Mucosa of gallbladder (tissue), 1 donor: ENCODE data around the gene ARRDC3. TPM values are rescaled to one million over a fixed set of nuclear protein-coding genes. Genes with fewer than 3 reads are reported as not detected.

ENCODE experiments used
- DNase-seq: peaks from one replicate; pipeline ENCODE4 v3.0.0-alpha.2; 2020; ENCODE audit warnings: low spot score
- total RNA-seq: library from RNA; stranded (reverse); gene quantifications from one replicate; pipeline ENCODE4 v1.2.1, GENCODE V29; 2021
- donor health status: DM: no; HTN: no; CAD: no.

ARRDC3 gene
- total RNA-seq, 1 donor from 2014 or later, result 69.7 TPM

DNA sequence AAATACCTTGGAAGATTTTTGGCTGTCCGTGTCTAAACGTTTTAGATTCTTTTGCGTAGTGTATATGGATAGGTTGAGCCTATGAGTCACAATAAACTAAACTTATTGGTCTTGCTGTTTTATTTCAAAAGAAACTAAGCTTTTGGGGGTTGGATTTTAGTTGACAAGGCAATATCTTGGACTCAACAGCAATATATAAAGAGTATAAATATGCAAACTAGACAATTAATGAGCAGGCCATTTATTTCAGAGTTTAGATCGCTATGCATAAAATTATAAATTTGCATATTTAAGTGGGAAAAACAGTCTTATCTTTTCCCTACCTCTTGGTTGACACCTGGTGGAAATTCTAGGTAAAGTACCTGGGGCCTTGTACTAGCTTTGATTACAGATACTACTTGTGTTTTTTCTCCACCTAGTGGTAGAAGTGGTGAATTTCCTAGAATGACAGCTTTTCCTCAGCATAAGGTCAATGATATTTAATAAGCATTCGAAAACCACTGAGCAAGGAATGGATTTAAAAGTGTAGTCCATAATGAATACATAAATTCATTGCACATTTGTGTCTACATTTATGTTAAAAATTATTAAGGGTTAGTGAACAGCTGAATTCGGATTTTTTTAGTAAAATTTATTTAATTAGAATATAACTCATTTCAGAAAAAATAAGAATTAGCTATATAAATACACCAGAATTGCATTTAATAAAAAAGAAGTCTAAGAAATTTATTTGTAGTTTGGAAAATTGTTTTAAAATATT is 1.7 kb upstream of the ARRDC3 start:
- DNase-seq, result peak; percentile 71

DNA sequence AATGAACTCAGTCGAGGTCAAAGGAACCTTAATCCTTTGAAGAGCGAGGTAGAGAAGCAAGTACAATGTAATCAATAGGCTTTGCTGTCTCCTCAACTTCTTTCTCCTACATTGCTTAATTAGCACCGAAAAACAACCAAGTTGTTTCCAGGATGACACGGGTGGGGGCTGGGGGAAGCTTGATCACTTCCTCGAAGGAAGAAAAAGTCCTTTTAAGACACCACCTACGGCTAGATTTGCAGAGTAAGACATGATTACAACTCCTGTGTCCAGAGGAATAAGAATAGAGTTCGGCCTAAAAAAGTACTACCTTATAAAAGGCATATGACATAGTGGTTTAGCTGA is 811 bp upstream of the ARRDC3 start:
- DNase-seq, result peak; percentile 32

DNA sequence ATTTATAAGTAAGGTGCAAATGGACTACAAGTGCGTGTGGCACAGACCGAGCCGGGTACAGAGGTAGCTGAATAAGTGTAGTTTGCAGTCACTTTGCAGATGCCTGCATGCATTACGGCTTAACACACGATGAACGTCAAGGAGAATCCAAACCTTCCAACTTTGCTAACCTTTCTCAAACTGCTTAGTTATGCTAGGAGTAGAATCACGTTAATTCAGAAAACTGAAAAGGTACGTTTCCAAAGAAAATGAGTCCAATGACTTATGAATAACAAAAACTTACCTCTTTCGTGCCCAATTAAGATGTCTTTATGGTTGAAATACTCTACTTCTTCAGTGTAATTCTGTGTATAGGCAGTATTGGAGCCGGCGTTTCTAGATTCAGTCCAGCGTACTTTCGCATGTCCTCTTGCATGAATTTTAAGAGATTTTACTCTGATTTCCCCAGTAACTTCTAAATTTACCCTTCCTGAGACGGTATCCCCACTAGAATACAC is 539 bp downstream of the ARRDC3 start:
- peak; percentile 39 for DNase-seq

DNA sequence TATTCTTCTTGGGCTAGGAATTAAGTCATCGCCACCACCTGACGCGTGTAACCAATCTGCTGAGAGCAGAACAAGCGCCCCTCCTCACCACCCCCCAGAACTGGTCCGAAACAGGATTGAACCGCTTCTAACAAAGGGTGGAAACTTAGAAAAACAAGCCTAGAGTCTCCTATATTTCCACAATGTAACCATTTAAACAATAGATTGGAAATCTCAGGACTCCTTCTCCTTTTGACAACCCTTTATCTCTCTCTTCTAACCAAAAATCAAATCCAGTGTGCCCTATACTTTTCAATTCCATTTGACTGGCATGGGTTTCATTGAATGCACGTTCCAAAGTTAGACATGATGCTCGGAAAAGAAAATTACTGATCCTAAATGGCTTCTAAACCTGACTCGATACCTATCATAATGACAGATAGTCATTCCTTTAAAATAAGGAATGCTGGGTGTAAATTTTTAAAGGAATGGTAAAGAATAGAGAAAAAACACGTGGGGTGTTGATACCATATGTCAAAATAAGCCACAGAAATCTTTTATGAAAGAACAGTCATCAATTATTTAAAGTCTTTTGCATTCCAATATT is 1.2 kb downstream of the ARRDC3 start:
- DNase-seq, result peak; percentile 91

DNA sequence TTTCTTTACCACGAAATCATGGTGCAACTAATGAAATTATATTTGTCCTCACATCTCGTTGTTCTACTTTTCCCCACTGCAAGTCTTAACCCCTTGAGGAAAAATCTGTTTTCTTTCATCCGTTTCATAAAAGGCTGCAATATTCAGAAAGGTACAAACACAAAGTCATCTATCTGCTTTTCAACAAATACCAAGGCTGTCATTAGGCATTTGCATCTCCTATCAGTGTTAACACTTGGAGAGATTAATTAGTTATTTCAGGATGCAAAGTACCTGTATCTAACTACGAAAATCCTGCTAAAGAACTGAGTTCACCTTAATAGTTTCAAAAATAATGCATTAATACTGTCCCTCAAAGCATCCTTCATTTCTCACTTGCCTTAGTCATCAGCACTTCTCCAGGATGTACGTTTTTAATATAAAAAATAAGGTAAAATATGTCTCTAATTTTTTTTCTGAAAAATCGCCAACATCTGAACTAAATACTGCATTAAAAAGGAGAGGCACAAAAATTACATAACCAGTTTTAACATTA is 1.8 kb downstream of the ARRDC3 start:
- no peak for DNase-seq

DNA sequence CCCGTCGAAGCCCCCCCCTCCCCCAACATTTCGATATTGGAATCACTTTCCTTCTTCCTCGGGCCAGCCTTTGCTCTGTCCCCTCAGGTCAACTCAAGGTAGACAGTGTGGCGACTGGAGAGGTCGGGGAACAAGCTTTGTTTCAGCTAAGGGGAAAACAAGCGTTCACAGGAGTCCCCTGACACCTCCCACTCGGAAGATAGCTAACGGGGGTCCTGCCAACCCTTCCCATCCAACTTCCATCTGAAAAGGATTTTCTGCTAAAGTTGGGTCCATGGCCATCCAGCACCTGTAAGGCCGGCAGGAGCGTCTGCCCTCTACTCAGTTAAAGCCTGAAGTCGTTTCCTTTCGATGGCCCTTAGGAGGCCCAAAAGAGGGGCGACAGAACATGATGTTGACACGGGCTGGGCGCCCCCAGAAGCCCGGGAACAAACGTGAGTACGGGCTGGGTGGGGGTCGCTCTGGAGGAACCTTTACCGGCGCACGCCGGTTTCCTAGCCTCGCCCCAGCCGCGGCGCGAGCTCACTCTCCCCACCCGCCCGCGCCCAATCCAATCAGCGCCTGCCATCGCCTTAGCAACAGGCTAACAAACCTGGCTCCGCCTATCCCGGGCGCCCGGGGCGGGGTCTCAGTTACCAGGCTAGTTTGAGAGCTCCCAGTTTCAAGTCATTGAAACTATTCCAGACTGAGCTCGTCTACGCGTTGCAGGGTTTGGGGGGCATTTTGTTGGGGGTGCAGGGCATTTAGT is 2.5 kb downstream of the ARRDC3 start:
- DNase-seq, result peak; percentile 100

DNA sequence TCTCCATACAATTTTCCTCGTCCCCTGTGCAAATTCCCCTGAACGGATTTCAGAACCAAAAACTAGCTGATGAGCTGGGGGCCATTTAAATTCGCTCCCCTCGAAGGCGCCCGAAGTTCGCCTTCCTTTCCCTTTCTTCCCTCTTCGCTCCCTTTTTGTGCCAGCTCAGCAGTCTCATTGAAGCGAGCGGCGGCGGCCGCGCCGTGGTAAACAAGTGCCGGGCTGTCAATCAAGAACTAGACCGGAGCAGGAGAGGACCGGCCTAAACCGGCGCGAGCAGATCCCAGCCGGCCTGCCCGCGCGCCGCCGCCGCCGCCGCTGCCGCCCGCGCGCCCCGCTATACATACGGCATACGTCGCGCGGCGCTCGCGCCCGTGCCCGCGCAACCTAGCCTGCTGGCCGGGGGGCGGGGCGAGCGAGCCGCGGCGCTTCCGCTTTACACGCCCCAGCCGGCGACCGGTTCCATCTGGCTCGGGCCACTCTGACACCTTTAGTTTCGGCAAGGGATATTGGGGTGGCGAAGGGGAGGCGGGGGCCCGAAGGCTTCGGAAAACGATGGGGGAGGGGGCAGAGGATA is 3.1 kb downstream of the ARRDC3 start:
- peak; percentile 97 for DNase-seq

DNA sequence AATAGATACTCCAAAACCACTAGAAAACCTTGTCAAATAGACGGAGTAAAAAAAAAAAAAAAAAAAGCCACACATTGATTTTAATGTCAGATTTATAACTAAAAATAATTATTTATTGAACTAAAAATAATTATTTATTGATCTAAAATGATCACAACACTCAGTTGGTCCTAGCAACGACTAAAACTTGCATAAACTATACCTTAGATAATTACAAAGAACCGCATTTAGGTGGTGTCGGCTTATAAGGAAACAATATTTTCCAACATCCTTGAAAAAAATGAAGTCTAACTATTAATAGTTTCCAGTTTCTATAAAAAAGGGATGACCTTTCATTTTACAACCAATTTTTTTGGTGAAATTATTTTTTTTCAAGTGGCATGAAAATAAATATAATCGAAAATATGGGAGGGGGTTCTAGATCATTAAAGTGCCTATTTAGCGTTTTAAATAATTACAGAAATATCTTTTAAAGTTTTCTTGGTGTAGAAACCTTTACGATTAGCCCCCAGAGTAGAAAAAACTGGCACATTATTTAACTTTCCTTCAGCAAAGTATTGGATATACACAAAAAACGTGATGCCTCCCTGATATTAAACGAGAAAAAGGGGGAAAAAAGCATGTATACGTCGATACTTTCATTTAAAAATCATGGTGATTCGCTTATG is 3.7 kb downstream of the ARRDC3 start:
- no peak for DNase-seq

DNA sequence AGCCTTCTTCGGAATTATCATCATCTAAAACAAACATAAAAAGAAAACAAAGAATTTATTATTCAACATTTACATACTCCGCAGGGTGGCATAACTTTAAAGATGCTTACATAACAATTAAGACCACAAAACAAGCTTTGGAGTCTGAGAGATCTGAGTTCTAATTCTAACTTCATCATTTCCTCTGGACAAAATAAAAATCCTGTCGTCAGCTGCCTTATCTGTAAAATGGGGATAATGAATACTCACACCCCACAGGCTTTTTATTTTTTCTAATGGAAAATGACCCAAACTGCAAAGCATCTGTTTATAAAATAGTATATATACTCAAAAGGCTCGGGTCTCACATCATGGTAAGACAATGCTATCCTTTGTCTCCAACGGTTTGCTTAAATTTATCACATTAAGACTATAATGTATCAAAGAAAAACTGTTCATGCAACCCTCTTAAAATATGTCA is 4.3 kb downstream of the ARRDC3 start:
- DNase-seq, result no peak

DNA sequence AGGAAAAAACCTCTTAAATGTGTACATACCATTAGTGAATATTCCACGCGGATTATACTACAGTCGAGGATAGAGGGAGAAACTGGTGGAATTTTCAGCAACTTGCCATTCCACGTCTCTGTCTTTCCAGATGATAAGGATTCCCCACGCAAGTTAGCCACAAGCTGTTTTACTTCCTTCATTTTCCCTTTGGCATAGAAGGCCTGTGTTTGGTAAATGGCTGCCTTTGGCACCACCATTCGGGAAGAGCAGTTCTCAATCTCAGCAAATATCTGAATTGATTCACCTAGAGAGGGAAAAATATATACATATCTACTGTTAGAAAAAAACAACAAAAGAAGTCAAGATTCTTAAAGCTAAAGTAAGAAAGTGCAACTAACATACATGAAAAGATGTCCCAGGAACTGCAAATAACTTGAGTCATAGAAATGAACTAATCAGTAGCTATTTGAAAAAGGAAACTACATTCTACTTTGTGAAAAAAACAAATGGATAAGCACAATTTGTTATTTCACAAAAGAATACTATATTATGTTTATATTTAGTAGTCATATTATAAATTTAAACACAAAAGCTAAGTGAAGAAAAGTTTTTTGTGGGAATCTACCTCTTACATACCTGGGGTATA is 8.1 kb downstream of the ARRDC3 start:
- no peak for DNase-seq

DNA sequence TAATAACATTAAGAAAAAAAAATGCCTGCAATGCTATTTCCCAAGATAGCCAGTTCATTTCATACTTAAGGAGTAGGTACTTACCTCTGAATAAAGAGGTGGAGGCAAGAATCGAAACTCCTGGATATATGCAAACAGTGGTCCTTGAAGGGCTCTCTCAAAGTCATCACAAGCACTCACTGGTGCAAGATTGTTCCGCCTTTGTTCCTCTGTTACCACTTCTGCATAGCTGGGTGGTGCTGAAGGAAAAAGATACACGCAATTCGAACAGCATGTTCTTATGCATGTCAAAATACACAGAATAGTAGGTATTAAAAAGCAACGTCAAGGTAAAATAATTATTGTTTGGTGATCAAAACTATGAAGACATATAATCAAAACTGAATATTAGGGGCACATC is 9.5 kb downstream of the ARRDC3 start:
- DNase-seq, result no peak

DNA sequence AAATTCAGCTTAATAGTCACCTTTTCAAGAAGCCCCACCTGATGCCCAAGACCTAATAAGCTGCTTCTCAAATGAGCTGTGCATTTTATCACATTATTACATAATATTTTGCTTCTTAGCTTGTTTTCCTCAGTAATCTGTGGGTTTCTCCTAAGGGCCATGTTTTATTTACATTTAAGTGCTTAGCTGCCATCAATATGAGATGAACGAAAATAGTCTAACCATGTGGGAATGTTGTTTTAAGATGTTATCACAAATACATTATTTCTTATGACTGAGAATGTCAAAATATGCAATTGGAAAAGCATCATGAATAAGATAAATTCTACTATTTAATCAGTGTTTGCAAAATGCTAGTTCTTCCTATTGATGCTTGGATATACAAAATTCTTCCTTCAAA is 10.1 kb downstream of the ARRDC3 start:
- no peak for DNase-seq

DNA sequence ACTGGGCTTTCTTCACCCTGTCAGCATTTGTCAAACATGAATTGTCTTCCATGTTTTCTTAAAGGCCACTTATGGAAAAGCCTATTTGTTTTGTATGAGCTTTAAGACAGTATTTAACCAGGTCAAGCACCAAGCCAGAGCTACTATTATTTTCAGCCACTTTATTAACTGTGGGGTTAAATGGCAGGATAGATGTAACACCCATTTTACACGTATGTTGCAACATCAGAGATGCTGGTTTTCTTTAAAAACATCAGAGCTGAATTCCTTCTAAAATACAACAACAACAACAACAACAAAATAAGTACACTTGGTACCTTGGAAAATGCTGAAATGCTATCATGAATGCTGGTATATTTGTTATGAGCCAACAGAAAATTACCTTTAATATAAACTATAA is 13.6 kb downstream of the ARRDC3 start:
- DNase-seq, result no peak

DNA sequence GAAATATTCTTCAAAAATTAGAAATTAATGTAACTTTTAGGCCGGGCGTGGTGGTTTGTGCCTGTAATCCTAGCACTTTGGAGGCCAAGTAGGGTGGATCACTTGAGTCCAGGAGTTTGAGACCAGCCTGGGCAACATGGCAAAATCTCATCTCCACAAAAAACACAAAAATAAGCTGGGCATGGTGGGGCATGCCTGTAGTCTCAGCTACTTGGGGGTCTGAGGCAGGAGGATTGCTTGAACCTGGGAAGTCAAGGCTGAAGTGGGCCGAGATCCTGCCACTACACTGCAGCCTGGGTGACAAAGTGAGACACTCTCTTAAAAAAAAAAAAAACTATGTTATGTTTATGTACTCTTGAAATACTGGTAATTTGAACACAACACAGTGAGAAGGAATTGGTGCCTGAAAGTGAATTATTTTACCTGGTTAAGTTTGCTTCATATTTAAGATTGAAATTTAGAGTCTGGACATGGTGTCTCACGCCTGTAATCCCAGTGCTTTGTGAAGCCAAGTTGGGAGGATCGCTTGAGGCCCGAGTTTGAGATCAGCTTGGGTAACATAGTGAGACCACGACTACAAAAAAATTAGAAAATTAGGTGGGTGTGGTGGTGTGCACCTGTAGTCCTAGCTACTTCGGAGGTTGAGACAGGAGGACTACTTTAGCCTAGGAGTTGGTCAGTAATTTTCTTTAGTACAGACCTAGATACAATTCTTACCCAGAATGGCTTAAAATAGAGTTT is 15.0 kb downstream of the ARRDC3 start:
- no peak for DNase-seq

DNA sequence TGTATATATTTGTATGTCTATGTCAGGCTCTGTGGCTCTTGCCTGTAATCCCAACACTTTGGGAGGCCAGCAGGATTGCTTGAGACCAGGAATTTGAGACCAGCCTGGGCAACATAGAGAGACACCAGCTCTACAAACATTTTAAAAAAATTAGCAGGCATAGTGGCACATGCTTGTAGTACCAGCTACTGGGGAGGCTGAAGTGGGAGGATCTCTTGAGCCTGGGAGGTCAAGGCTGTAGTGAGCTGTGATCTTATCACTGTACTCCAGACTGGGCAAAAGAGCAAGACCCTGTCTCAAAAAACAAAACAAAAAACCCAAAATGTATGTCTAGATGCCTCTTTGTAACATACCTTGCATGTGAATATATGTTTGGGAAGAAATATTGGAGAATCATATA is 15.8 kb downstream of the ARRDC3 start:
- DNase-seq, result no peak

DNA sequence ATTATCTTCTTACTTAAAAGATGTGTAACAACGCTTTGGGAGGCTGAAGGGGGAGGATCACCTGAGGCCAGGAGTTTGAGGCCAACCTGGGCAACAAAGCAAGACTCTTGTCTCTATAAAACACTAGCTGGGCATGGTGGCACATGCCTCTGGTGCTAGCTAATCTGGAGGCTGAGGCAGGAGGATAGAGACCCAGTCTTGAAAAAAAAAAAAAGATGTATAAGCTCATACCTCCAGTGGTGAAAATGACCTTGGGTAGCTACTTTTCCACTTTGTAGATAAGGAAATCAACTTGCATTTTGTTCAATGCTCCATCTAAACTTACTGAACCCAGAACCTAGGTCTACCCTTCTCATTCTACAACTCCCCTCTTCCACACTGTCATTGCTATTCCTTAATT is 16.6 kb downstream of the ARRDC3 start:
- DNase-seq, result no peak

DNA sequence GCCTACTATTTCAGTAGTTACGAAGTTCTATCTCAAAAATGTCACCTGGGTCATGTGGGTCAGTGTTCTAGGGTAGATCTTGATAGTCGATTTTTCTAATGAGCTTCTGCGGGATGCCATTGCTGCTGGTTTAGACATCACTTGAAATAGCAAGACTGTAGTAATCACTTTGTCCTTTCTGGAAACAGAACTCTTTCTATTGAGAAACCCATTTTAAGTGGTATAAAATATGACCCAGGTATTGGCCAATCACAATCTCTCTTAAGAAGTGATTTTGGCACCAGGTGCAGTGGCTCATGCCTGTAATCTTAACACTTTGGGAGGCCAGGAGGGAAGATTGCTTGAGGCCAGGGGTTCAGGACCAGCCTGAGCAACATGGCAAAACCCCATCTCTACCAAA is 17.6 kb downstream of the ARRDC3 start:
- no peak for DNase-seq

DNA sequence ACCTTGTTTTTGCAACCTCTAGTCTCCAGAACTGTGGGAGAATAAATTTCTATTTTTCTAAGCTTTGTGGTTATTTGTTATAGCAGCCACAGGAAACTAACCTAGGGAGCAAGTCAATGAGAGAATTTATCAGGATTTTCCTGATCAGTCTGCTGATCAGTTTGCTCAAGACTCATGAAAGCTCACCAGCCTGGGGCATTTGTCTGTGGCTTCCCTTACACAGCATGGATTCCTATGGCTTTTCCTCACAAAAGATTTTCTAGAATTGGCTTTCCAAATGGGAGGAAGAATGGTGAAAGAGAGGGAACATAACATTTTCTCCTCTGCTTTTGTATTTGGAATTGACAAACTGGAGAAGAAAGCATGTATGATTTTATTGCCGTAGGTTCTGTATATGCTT is 20.2 kb downstream of the ARRDC3 start:
- no peak for DNase-seq

DNA sequence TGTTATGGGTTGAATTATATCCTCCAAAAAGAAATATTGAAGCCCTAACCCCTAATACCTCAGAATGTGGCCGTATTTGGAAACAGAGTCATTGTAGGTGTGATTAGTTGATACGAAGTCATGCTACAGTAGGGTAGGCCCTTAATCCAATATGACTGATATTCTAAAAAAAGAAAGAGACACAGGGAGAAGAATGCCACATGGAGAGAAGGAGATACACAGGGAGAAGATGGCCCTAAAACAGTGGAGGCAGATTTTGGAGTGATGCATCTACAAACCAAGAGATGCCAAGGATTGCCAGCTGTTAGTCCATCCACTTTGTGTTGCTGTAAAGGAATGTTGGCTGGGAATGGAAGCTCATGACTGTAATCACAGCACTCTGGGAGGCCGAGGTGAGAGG is 21.3 kb downstream of the ARRDC3 start:
- no peak for DNase-seq

DNA sequence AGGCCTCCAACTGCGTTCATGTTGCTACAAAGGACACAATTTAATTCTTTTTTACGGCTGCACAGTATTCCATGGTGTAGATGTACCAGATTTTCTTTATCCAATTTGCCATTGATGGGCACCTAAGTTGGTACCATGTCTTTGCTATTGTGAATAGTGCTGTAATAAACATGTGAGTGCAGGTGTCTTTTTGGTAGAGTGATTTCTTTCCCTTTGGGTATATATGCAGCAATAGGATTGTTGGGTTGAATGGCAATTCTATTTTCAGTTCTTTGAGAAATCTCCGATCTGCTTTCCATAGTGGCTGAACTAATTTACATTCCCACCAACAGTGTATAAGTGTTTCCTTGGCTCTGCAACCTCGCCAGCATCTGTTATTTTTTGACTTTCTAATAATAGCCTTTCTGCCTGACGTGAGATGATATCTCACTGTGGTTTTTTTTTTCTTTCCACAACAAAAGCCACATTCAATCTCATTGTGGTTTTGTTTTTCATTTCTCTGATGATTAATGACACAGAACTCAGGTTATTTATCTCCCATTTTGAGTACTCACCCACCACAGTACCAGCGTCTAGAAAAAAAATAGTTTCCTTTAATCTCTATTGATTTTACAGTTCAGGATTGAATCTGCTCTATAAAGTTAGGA is 21.9 kb downstream of the ARRDC3 start:
- DNase-seq, result no peak
